Karpas-422 (cell line): ENCODE measurements around the gene TGOLN2. TPM values are rescaled to one million over a fixed set of nuclear protein-coding genes. Genes with fewer than 3 reads are reported as not detected.

ENCODE experiments used
- DNase-seq: peaks from one replicate; pipeline ENCODE4 v3.0.0-alpha.2; 2015
- H2AFZ ChIP-seq: fragments of 200-600 bp; sonication (generic); 2 replicates; pipeline ENCODE4 v1.6.1; 2014; ENCODE audit warnings: antibody characterized with exemption, low read length, mixed read lengths
- H3K27ac ChIP-seq: fragments of 200-600 bp; sonication (generic); 2 replicates; pipeline ENCODE4 v1.5.1; 2014; ENCODE audit warnings: mild to moderate bottlenecking, low read length, moderate library complexity
- H3K27me3 ChIP-seq: fragments of 200-600 bp; sonication (generic); 2 replicates; pipeline ENCODE4 v1.6.1; 2014; ENCODE audit warnings: low read length, mixed read lengths
- H3K36me3 ChIP-seq: fragments of 200-600 bp; sonication (generic); 2 replicates; pipeline ENCODE4 v1.6.1; 2014; ENCODE audit warnings: low read length, mixed read lengths; ENCODE audit not compliant: insufficient read depth
- H3K4me1 ChIP-seq: fragments of 200-600 bp; sonication (generic); 2 replicates; pipeline ENCODE4 v1.6.1; 2014; ENCODE audit warnings: mild to moderate bottlenecking, low read length, mixed read lengths
- H3K4me2 ChIP-seq: fragments of 200-600 bp; sonication (generic); 2 replicates; pipeline ENCODE4 v1.6.1; 2014; ENCODE audit warnings: low read length, low read depth, mild to moderate bottlenecking; ENCODE audit not compliant: poor library complexity, severe bottlenecking
- H3K4me3 ChIP-seq: fragments of 200-600 bp; sonication (generic); 2 replicates; pipeline ENCODE4 v1.5.1; 2014; ENCODE audit warnings: mild to moderate bottlenecking, antibody characterized with exemption, low read length, mixed read lengths
- H3K79me2 ChIP-seq: fragments of 200-600 bp; sonication (generic); 2 replicates; pipeline ENCODE4 v1.6.1; 2014; ENCODE audit warnings: mild to moderate bottlenecking, low read length, mixed read lengths
- H3K9ac ChIP-seq: fragments of 200-600 bp; sonication (generic); 2 replicates; pipeline ENCODE4 v1.6.0; 2014; ENCODE audit warnings: low read length
- H3K9me2 ChIP-seq: fragments of 200-600 bp; sonication (generic), shearing (Covaris generic); replicated peaks from 2 replicates; pipeline ENCODE4 v1.6.0; 2014; ENCODE audit warnings: mild to moderate bottlenecking, low read length, moderate library complexity; ENCODE audit not compliant: insufficient read depth
- H3K9me3 ChIP-seq: fragments of 300-700, 200-600 bp; sonication (generic); 2 replicates; pipeline ENCODE4 v1.6.1; 2014; ENCODE audit warnings: low read length, mixed read lengths
- H4K20me1 ChIP-seq: fragments of 200-600 bp; sonication (generic); 2 replicates; pipeline ENCODE4 v1.6.1; 2014; ENCODE audit warnings: mild to moderate bottlenecking, antibody characterized with exemption, low read length, low read depth; ENCODE audit not compliant: insufficient read depth
- total RNA-seq: library from RNA; depleted of rRNA; stranded (reverse); fragments of >200 nt; shearing (Covaris generic); gene quantifications from 2 replicates; pipeline ENCODE4 v1.2.3, GENCODE V29; 2014; ENCODE audit warnings: low replicate concordance

The TGOLN2 gene
- total RNA-seq, 1 experiment from 2014 or later: 130 TPM

DNA sequence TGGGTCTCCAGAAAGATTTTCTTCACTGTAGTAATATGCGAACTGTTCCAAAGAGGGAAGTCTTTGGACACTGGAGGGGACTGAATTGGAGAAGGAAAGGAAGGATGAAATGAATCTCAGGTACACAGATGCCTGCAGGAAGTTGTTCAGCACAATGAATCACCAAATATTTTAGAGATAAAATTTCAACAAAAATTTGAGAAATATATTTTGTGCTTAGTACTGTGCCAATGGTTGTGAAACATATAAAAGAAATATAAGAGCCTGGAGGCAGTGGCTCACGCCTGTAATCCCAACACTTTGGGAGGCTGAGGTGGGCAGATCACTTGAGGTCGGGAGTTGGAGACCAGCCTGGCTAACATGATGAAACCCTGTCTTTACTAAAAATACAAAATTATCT lies 29.9 kb upstream of the TGOLN2 start:
- Histone ChIP-seq H3K4me2 (no peak overlapping the region), H3K4me1 (peaks cover 23% of the 10 kb centered on the region), H4K20me1 (no peaks in the 10 kb centered on the region), H3K27me3 (no peaks in the 10 kb centered on the region), H3K4me3 (no peak overlapping the region), H3K27ac (no peak overlapping the region), H3K9me3 (no peaks in the 10 kb centered on the region), H3K9me2 (no peaks in the 10 kb centered on the region), H2AFZ (no peak overlapping the region), H3K9ac (no peak overlapping the region), H3K79me2 (peaks cover 38% of the 10 kb centered on the region), H3K36me3 (peaks cover 5% of the 10 kb centered on the region; the same call in 1 of the 2 replicates)
- DNase-seq: no peak

DNA sequence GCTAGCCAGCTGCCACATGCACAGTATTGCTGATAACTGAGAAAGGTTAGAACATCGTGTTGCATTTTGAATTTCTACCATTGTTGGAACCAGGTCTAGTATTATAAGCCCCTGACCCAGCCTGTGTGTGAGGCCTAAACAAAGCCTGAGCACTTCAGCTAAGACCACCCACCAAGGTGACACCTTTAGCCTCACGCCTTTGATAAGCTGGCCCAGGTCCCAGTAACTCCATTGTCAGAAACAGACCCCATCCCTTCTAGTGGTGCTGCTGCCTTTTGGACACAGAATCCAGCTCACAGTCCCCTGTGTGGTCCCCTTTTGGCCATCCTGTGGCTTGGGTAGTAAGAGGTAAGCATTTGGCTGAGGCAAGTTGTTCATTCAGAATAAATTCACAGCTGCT lies 28.4 kb upstream of the TGOLN2 start:
- DNase-seq: no peak
- Histone ChIP-seq H3K27me3 (no peaks in the 10 kb centered on the region), H4K20me1 (no peaks in the 10 kb centered on the region), H3K27ac (no peak overlapping the region), H3K9me2 (no peaks in the 10 kb centered on the region), H3K9ac (peak overlapping the region; percentile 72), H3K79me2 (peaks cover 44% of the 10 kb centered on the region), H2AFZ (no peak overlapping the region), H3K9me3 (no peaks in the 10 kb centered on the region), H3K4me1 (peaks cover 25% of the 10 kb centered on the region), H3K36me3 (peaks cover 5% of the 10 kb centered on the region; the same call in 1 of the 2 replicates), H3K4me2 (peak overlapping the region; percentile 80), H3K4me3 (no peak overlapping the region)

DNA sequence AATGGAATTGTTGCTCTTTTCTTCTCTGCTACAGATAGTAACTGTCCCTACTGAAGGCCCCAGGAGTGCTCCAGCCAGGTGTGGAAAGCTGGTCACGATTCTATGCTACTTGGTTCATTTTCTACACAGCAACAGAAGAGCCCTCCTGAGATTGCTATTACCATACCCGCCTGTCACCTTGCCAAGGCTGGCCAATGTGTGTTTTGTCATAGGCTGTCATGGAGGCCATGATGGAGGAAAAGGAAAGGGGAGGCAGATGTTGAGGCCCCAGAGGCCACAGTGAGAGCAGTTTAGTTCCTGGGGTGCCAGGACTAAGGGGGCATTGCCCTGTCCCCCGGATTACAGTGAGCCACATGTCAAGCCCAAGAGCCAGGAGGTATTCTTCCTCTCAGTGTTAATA lies 27.7 kb upstream of the TGOLN2 start:
- peak; percentile 64 for DNase-seq
- Histone ChIP-seq H3K4me3 (peak overlapping the region; percentile 80), H3K79me2 (peaks cover 44% of the 10 kb centered on the region), H3K36me3 (peaks cover 8% of the 10 kb centered on the region; the same call in 1 of the 2 replicates), H3K9me3 (no peaks in the 10 kb centered on the region), H3K27ac (no peak overlapping the region), H2AFZ (no peak overlapping the region), H3K4me2 (peak overlapping the region; percentile 80), H3K9me2 (no peaks in the 10 kb centered on the region), H3K4me1 (peaks cover 25% of the 10 kb centered on the region), H4K20me1 (no peaks in the 10 kb centered on the region), H3K27me3 (no peaks in the 10 kb centered on the region), H3K9ac (peak overlapping the region; percentile 72)

DNA sequence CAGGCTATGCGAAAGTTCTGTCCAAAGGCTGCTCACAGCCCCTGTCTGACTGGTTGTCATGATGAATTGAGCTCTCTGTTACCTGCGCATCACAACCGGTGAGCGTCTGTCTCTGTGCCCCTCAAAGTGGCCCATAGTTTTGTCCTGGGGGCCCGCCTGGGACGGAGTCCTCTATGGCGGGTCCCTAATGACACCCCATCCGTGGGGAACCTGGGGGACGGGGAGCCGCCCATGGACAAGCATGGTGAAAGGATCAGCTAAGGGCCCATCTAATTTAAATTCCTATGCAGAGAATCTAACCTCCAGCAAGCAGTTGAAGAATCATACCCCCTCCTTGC lies 27.3 kb upstream of the TGOLN2 start:
- Histone ChIP-seq H3K79me2 (peaks cover 44% of the 10 kb centered on the region), H2AFZ (peak overlapping the region; percentile 38), H3K9ac (peak overlapping the region; percentile 72), H3K9me2 (no peaks in the 10 kb centered on the region), H3K4me2 (peak overlapping the region; percentile 80), H3K27me3 (no peaks in the 10 kb centered on the region), H3K27ac (no peak overlapping the region), H3K9me3 (no peaks in the 10 kb centered on the region), H3K4me3 (peak overlapping the region; percentile 80), H4K20me1 (no peaks in the 10 kb centered on the region), H3K4me1 (peaks cover 25% of the 10 kb centered on the region), H3K36me3 (peaks cover 13% of the 10 kb centered on the region; the same call in 1 of the 2 replicates)
- peak; percentile 67 for DNase-seq

DNA sequence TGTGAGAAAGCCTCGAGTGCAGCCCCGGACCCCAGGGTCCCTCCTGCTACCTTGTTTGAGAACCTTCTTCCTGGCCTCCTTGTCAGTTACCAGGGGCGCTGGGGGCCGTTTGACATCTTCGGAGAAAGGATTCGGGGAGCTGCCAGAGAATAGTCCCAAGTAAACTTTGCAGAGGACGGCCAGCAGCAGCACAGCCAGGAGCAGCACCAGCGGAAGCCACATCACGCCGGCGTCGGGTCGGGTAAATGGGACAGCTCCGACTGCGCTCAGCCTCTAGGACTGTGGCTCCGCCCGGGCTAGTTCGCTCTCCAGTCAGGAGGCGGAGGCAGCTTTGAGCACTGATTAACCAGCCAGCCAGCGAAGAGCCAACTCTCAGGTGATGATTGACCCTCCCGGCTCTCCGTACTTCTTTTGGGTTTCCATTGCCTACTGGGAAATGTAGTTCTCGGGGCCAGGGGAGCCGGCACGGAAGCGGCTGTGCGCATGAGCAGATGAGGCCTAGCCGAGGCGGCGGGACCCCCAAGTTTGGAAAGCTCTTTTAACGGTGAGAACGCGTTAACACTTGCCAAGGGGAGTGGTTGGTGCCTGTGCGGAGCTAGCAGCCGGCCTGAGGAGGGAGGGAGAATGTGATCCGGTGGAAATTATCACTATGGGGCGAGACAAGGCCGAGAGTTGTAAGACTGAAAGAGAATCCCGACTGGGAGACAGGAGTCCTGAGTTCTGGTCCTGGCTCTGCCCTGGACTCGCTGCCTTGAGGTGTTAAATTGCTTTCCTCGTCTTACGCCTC lies 26.7 kb upstream of the TGOLN2 start, which contains the start of the genes ELMOD3 and RETSAT:
Gene ELMOD3 (plus strand): TSS at position 484 of the 787 bp plus-strand sequence. CDS start 2,430 bp downstream, outside the sequence.
Gene RETSAT (minus strand): TSS at position 243 of the 787 bp plus-strand sequence. CDS start 21 bp downstream, at position 222.
- Histone ChIP-seq H3K4me1 (peaks cover 25% of the 10 kb centered on the region), H3K27ac (peak within 1 kb of the TSS; percentile 15; the same call in 1 of the 2 replicates), H4K20me1 (no peaks in the 10 kb centered on the region), H3K4me2 (peak within 1 kb of the TSS; percentile 97), H3K4me3 (peak within 1 kb of the TSS; percentile 80), H3K36me3 (peaks cover 19% of the 10 kb centered on the region; the same call in 1 of the 2 replicates), H3K79me2 (peaks cover 44% of the 10 kb centered on the region), H3K9me2 (no peaks in the 10 kb centered on the region), H2AFZ (peak within 1 kb of the TSS; percentile 40), H3K9ac (peak within 1 kb of the TSS; percentile 85), H3K27me3 (no peaks in the 10 kb centered on the region), H3K9me3 (no peaks in the 10 kb centered on the region)
- peak; percentile 100 for DNase-seq

DNA sequence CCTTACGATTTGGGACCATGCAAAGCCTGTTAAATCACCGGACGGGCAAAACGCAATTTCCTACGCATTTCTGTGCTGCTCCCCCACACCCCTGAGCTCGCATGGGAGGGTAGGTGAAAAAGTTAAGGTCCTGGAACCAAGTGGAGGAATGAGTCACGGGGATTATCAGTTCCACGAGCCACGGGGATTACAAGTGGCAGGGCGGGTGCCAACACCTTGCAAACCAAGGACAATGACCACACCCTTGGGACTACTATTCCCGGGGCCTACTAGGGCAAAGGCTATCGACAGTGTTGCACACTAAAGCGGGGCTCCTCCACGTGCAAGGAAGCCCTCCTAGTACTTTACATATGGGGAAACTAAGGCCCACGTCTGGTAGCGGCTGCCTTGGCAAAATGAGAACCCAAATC lies 26.1 kb upstream of the TGOLN2 start:
- H3K4me1 ChIP-seq: peaks cover 25% of the 10 kb centered on the region
- H3K36me3 ChIP-seq: peaks cover 21% of the 10 kb centered on the region; the same call in 1 of the 2 replicates
- H3K9ac ChIP-seq: peak overlapping the region; percentile 85
- H4K20me1 ChIP-seq: no peaks in the 10 kb centered on the region
- peak overlapping the region; percentile 97 for H3K4me2 ChIP-seq
- DNase-seq: peak; percentile 72
- peak overlapping the region; percentile 80 for H3K4me3 ChIP-seq
- H3K27ac ChIP-seq: peak overlapping the region; percentile 15; the same call in 1 of the 2 replicates
- peaks cover 44% of the 10 kb centered on the region for H3K79me2 ChIP-seq
- H3K9me2 ChIP-seq: no peaks in the 10 kb centered on the region
- no peaks in the 10 kb centered on the region for H3K27me3 ChIP-seq
- peak overlapping the region; percentile 40 for H2AFZ ChIP-seq
- no peaks in the 10 kb centered on the region for H3K9me3 ChIP-seq

DNA sequence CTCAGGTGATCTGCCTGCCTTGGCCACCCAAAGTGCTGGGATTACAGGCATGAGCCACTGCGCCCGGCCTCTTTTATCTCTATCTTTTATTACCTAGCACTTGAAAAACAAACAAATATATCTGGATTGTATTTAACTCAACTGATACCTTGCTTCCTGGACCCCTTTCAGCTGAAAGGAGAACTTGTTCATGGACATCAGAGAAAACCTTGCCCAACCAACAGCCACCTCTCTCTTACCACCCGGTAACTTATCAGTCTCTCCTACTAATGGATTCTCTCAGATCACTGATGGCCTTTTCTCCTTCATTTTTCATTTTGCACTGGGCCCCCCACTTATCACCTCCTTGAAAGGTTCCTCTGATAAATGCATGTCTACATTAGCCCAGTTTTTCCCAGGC lies 19.8 kb upstream of the TGOLN2 start:
- H3K27me3 ChIP-seq: no peaks in the 10 kb centered on the region
- peaks cover 5% of the 10 kb centered on the region for H3K79me2 ChIP-seq
- peaks cover 18% of the 10 kb centered on the region; the same call in 1 of the 2 replicates for H3K36me3 ChIP-seq
- H3K27ac ChIP-seq: no peak overlapping the region
- peaks cover 1% of the 10 kb centered on the region for H3K4me1 ChIP-seq
- H4K20me1 ChIP-seq: no peaks in the 10 kb centered on the region
- H2AFZ ChIP-seq: no peak overlapping the region
- no peak overlapping the region for H3K4me3 ChIP-seq
- H3K9me3 ChIP-seq: no peaks in the 10 kb centered on the region
- no peak overlapping the region for H3K9ac ChIP-seq
- no peak for DNase-seq
- H3K4me2 ChIP-seq: no peak overlapping the region
- no peaks in the 10 kb centered on the region for H3K9me2 ChIP-seq

DNA sequence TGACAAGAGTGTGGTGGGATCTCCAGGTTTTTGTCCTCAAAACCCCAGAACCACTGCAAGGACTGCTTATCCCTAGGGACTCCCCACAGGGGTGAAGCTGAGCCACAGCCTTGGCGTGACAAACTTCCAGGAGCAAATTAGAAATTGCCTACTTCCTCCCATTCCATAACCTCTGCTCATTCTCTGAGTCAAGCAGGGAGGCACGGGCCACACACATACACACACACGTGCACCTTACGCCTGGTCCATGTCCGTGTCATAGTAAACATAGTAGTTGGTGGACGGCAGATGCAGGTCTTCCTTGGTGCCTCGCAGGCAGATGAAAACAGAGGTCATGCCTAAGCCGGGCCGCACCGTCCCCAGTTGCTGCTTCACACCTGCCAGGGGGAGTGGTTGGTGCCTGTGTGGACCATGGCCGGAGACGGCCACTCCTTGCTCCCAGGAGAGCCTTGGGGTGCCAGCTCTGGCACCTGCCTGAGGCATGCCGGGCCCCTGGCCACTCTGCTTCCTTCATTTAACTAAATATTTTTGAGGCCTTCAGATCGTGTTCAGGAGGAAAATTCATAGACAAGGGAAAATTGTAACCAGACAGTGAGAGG lies 16.7 kb upstream of the TGOLN2 start:
- Histone ChIP-seq H4K20me1 (no peaks in the 10 kb centered on the region), H3K4me3 (no peak overlapping the region), H3K79me2 (no peaks in the 10 kb centered on the region), H3K27me3 (no peaks in the 10 kb centered on the region), H3K9me2 (no peaks in the 10 kb centered on the region), H3K4me1 (no peaks in the 10 kb centered on the region), H3K36me3 (peaks cover 4% of the 10 kb centered on the region; the same call in 1 of the 2 replicates), H3K9ac (no peak overlapping the region), H2AFZ (no peak overlapping the region), H3K4me2 (no peak overlapping the region), H3K9me3 (no peaks in the 10 kb centered on the region), H3K27ac (no peak overlapping the region)
- DNase-seq: no peak
